WTC11 (cell line): ENCODE data around the gene PLA2G5. TPM values are rescaled to one million over a fixed set of nuclear protein-coding genes. Genes with fewer than 3 reads are reported as not detected.
A peak's percentile ranks its signal among the peaks of the same experiment; 100 is the strongest.

ENCODE experiments used
- ATAC-seq: fragments of 200-7000 bp; cut with Tn5 transposase; 2 replicates; pipeline ENCODE4 v1.10.0; 2021; ENCODE audit warnings: mild to moderate bottlenecking, moderate library complexity
- CTCF ChIA-PET: fragments of 300-600 bp; sonication (Branson Sonifier 250); formaldehyde crosslinking; loops from one replicate; lab custom pipeline; 2021; ENCODE audit warnings: antibody characterized with exemption; lab: Charles Lee
- POLR2A ChIA-PET: fragments of 350-600 bp; sonication (Branson Sonifier 250); formaldehyde crosslinking; loops from one replicate; lab custom pipeline; 2021; ENCODE audit warnings: antibody characterized with exemption; lab: Charles Lee
- DNase-seq: peaks from one replicate; pipeline ENCODE4 v3.0.0; 2021; ENCODE audit warnings: low spot score
- H3K27ac Mint-ChIP-seq: 2 replicates; pipeline ENCODE4 v1.8.0; 2021; ENCODE audit warnings: mixed read lengths
- H3K27me3 Mint-ChIP-seq: 2 replicates; pipeline ENCODE4 v1.8.0; 2021; ENCODE audit warnings: low read depth, mild to moderate bottlenecking, moderate library complexity, mixed read lengths
- H3K36me3 Mint-ChIP-seq: 2 replicates; pipeline ENCODE4 v1.8.0; 2021; ENCODE audit warnings: mixed read lengths
- H3K4me1 Mint-ChIP-seq: 2 replicates; pipeline ENCODE4 v1.8.0; 2022; ENCODE audit warnings: mixed read lengths
- H3K4me3 Mint-ChIP-seq: 2 replicates; pipeline ENCODE4 v1.8.0; 2021; ENCODE audit warnings: mild to moderate bottlenecking, moderate library complexity, mixed read lengths
- H3K9me3 Mint-ChIP-seq: 2 replicates; pipeline ENCODE4 v1.8.0; 2021; ENCODE audit warnings: mixed read lengths
- CBFB ChIP-seq: sonication (generic); formaldehyde crosslinking; IDR thresholded peaks from 2 replicates; pipeline ENCODE4 v1.8.1; 2022; ENCODE audit warnings: mild to moderate bottlenecking, low read depth, missing genetic modification reagents
- CREB1 ChIP-seq: sonication (generic); formaldehyde crosslinking; IDR thresholded peaks from 2 replicates; pipeline ENCODE4 v1.8.0; 2023; ENCODE audit warnings: mild to moderate bottlenecking, missing genetic modification reagents
- CREM ChIP-seq: sonication (generic); formaldehyde crosslinking; IDR thresholded peaks from 2 replicates; pipeline ENCODE4 v1.8.1; 2022; ENCODE audit warnings: mild to moderate bottlenecking, missing genetic modification reagents, moderate library complexity
- FOXJ3 ChIP-seq: sonication (generic); formaldehyde crosslinking; IDR thresholded peaks from 2 replicates; pipeline ENCODE4 v1.9.0; 2021; ENCODE audit warnings: missing genetic modification reagents, mild to moderate bottlenecking, borderline replicate concordance
- HMGA2 ChIP-seq: fragments of 250-450 bp; sonication (Bioruptor Pico); IDR thresholded peaks from 2 replicates; pipeline ENCODE4 v1.4.0; 2021; ENCODE audit warnings: mild to moderate bottlenecking, moderate library complexity
- JAZF1 ChIP-seq: fragments of 250-450 bp; sonication (Bioruptor Pico); IDR thresholded peaks from 2 replicates; pipeline ENCODE4 v1.9.0; 2021; ENCODE audit warnings: moderate library complexity, mild to moderate bottlenecking, inconsistent platforms
- MYBL2 ChIP-seq: sonication (generic); formaldehyde crosslinking; IDR thresholded peaks from 2 replicates; pipeline ENCODE4 v1.8.1; 2023; ENCODE audit warnings: mild to moderate bottlenecking, moderate library complexity, missing genetic modification reagents
- NFATC4 ChIP-seq: fragments of 250-450 bp; sonication (Bioruptor Pico); IDR thresholded peaks from 2 replicates; pipeline ENCODE4 v1.9.0; 2021; ENCODE audit warnings: mild to moderate bottlenecking
- NFE2L1 ChIP-seq: sonication (generic); formaldehyde crosslinking; IDR thresholded peaks from 2 replicates; pipeline ENCODE4 v1.8.1; 2023; ENCODE audit warnings: missing genetic modification reagents
- NFYB ChIP-seq: sonication (generic); formaldehyde crosslinking; conservative IDR thresholded peaks from 2 replicates; pipeline ENCODE4 v1.8.0; 2022; ENCODE audit warnings: low read depth, missing genetic modification reagents
- PRRX2 ChIP-seq: fragments of 250-450 bp; sonication (Bioruptor Pico); IDR thresholded peaks from 2 replicates; pipeline ENCODE4 v1.8.0; 2021; ENCODE audit warnings: mild to moderate bottlenecking
- RORB ChIP-seq: fragments of 250-450 bp; sonication (Bioruptor Pico); IDR thresholded peaks from 2 replicates; pipeline ENCODE4 v1.9.0; 2021; ENCODE audit warnings: mild to moderate bottlenecking
- SMAD4 ChIP-seq: sonication (generic); formaldehyde crosslinking; IDR thresholded peaks from 2 replicates; pipeline ENCODE4 v1.8.0; 2022; ENCODE audit warnings: mild to moderate bottlenecking, missing genetic modification reagents
- SOX15 ChIP-seq: fragments of 250-450 bp; sonication (Bioruptor Pico); IDR thresholded peaks from 2 replicates; pipeline ENCODE4 v1.9.0; 2021; ENCODE audit warnings: mild to moderate bottlenecking
- TEAD4 ChIP-seq: sonication (generic); formaldehyde crosslinking; IDR thresholded peaks from 2 replicates; pipeline ENCODE4 v1.8.0; 2022; ENCODE audit warnings: mild to moderate bottlenecking, missing genetic modification reagents
- TP53 ChIP-seq: sonication (generic); formaldehyde crosslinking; IDR thresholded peaks from 2 replicates; pipeline ENCODE4 v1.8.1; 2023; ENCODE audit warnings: mild to moderate bottlenecking, missing genetic modification reagents
- ZNF396 ChIP-seq: fragments of 250-450 bp; sonication (Bioruptor Pico); IDR thresholded peaks from 2 replicates; pipeline ENCODE4 v1.8.0; 2021; ENCODE audit warnings: mild to moderate bottlenecking, moderate library complexity, borderline replicate concordance
- ZNF416 ChIP-seq: fragments of 250-450 bp; sonication (Bioruptor Pico); IDR thresholded peaks from 2 replicates; pipeline ENCODE4 v1.9.0; 2021; ENCODE audit warnings: mild to moderate bottlenecking, inconsistent platforms
- ZNF671 ChIP-seq: fragments of 250-450 bp; sonication (Bioruptor Pico); IDR thresholded peaks from 2 replicates; pipeline ENCODE4 v1.8.0; 2021; ENCODE audit warnings: mild to moderate bottlenecking
- total RNA-seq: library from RNA; stranded (reverse); gene quantifications from 3 replicates; pipeline ENCODE4 v1.2.3, GENCODE V29; 2021
- TF ChIP-seq, protein P1 (sequence below): sonication (generic); formaldehyde crosslinking; conservative IDR thresholded peaks from 2 replicates; pipeline ENCODE4 v1.8.1; 2022; ENCODE audit warnings: mild to moderate bottlenecking, missing genetic modification reagents
- TF ChIP-seq, protein P2 (sequence below): sonication (generic); formaldehyde crosslinking; conservative IDR thresholded peaks from 2 replicates; pipeline ENCODE4 v1.8.1; 2023; ENCODE audit warnings: mild to moderate bottlenecking, low read depth, missing genetic modification reagents, moderate library complexity
- TF ChIP-seq, protein P3 (sequence below): sonication (generic); formaldehyde crosslinking; IDR thresholded peaks from 2 replicates; pipeline ENCODE4 v1.8.0; 2022; ENCODE audit warnings: mild to moderate bottlenecking, missing genetic modification reagents
- TF ChIP-seq, protein P4 (sequence below): sonication (generic); formaldehyde crosslinking; IDR thresholded peaks from 2 replicates; pipeline ENCODE4 v1.8.1; 2023; ENCODE audit warnings: mild to moderate bottlenecking, missing genetic modification reagents, borderline replicate concordance
- TF ChIP-seq, protein P5 (sequence below): fragments of 200-600 bp; IDR thresholded peaks from 2 replicates; pipeline ENCODE4 v1.8.0; 2022; ENCODE audit warnings: antibody characterized with exemption

Gene PLA2G5
- total RNA-seq, 1 experiment from 2014 or later: not detected

DNA sequence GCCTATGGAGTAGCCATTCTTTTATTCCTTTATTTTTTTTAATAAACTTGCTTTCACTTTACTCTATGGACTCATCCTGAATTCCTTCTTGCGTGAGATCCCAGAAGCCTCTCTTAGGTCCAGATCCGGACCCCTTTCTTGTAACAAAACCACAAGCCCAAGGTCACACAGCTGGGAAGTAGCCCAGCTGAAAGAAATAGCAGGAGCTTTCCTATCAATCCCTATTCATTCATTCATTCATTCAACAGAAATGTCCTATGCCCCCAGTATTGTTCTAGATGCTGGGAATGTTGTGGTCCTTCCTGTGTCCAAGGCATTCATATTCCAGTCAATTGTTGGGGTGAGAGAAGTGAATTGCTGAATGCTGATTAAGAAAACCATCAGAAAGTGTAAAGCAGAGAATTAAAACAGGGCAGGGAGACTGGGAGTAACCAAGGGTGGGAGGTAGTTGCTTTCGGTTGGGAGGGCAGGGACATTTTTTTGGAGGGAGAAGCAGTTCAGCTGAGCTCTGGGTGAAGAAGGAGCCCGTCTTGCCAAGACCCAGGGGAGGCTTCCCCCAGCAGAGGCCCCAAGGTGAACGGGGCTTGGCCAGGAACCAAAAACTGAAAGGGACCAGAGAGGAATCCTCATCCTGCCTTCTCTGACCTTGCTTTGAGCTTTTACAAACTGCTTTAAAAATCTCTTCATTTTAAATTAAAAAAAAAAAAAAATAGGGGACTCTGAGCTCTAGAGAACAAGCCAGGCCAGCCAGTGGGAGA is 38.6 kb downstream of the PLA2G5 start:
- no peak for ATAC-seq
- peaks cover 24% of the 10 kb centered on the region for H3K4me1 Mint-ChIP-seq
- peak overlapping the region; percentile 33; the same call in 1 of the 2 replicates for H3K27ac Mint-ChIP-seq
- H3K27me3 Mint-ChIP-seq: no peaks in the 10 kb centered on the region; the same call in 1 of the 2 replicates
- H3K36me3 Mint-ChIP-seq: peaks cover 6% of the 10 kb centered on the region
- TF ChIP-seq SOX15 (CRISPR knock-in tag): no peak
- TF ChIP-seq SMAD4 (CRISPR knock-in tag): no peak
- no peak for TF ChIP-seq NFATC4 (CRISPR knock-in tag)
- no peak for TF ChIP-seq CBFB (CRISPR knock-in tag)
- TF ChIP-seq NFE2L1 (CRISPR knock-in tag): no peak
- no peak for TF ChIP-seq PRRX2 (CRISPR knock-in tag)
- TF ChIP-seq, protein P1, sequence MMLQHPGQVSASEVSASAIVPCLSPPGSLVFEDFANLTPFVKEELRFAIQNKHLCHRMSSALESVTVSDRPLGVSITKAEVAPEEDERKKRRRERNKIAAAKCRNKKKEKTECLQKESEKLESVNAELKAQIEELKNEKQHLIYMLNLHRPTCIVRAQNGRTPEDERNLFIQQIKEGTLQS (CRISPR knock-in tag): no peak
- TF ChIP-seq MYBL2: no peak
- no peak for TF ChIP-seq ZNF416 (CRISPR knock-in tag)
- TF ChIP-seq HMGA2: no peak
- TF ChIP-seq, protein P2, sequence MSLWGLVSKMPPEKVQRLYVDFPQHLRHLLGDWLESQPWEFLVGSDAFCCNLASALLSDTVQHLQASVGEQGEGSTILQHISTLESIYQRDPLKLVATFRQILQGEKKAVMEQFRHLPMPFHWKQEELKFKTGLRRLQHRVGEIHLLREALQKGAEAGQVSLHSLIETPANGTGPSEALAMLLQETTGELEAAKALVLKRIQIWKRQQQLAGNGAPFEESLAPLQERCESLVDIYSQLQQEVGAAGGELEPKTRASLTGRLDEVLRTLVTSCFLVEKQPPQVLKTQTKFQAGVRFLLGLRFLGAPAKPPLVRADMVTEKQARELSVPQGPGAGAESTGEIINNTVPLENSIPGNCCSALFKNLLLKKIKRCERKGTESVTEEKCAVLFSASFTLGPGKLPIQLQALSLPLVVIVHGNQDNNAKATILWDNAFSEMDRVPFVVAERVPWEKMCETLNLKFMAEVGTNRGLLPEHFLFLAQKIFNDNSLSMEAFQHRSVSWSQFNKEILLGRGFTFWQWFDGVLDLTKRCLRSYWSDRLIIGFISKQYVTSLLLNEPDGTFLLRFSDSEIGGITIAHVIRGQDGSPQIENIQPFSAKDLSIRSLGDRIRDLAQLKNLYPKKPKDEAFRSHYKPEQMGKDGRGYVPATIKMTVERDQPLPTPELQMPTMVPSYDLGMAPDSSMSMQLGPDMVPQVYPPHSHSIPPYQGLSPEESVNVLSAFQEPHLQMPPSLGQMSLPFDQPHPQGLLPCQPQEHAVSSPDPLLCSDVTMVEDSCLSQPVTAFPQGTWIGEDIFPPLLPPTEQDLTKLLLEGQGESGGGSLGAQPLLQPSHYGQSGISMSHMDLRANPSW: no peak
- no peak for TF ChIP-seq NFYB (CRISPR knock-in tag)
- TF ChIP-seq RORB (CRISPR knock-in tag): no peak
- no peak for TF ChIP-seq TP53 (CRISPR knock-in tag)
- TF ChIP-seq, all 79 proteins: peak for 0
- ChIA-PET POLR2A (interaction anchor here (0.6 kb wide), 1 partner anchor 123 kb away, joined by 3 read pairs; no protein-coding TSS in a partner anchor), CTCF (interaction anchor here (1.2 kb wide), 2 partner anchors 45 to 134 kb away, joined by 3 to 4 read pairs; no protein-coding TSS in a partner anchor)
- DNase-seq: no peak
- Mint-ChIP-seq H3K9me3 (peaks cover 22% of the 10 kb centered on the region), H3K4me3 (no peak overlapping the region)

DNA sequence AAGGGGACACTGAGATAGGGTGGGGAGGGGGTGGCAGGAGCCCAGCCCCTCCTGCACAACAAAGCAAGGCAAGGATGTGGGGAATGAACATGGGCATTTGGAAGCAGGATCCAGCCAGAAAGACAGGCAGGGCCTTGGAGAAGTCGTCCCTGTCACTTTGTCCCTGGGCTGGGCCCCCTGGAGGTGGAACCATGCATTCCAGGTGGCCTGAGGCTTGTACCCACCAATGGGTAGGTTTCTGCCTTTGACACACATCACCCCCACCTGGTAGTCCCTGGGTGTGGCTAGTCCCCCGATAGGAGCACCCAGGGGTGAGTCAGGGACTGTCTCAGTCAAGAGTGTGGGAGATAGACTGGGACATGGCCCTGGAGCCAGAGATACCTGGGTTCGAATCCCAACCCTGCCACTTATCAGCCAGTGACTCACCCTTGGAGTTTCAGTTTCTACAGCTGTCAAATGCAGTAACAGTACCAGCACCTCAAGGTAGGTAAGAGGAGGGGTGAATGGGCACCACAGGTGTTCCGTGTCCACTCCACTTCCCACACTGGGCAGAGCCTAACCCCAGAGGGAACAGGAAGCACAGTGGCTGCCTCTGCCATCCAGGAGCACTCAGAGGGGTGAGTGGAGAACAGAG is 39.3 kb downstream of the PLA2G5 start:
- no peak overlapping the region for H3K4me3 Mint-ChIP-seq
- POLR2A ChIA-PET: no interaction called here
- no peak for ATAC-seq
- CTCF ChIA-PET: interaction anchor here (1.2 to 2.0 kb wide), 3 partner anchors 43 to 135 kb away, joined by 3 to 7 read pairs (median 4); no protein-coding TSS in a partner anchor
- peaks cover 29% of the 10 kb centered on the region for H3K4me1 Mint-ChIP-seq
- H3K27ac Mint-ChIP-seq: no peak overlapping the region
- H3K36me3 Mint-ChIP-seq: peaks cover 6% of the 10 kb centered on the region
- no peak for DNase-seq
- H3K9me3 Mint-ChIP-seq: peaks cover 18% of the 10 kb centered on the region
- no peaks in the 10 kb centered on the region; the same call in 1 of the 2 replicates for H3K27me3 Mint-ChIP-seq
- TF ChIP-seq, protein P3, sequence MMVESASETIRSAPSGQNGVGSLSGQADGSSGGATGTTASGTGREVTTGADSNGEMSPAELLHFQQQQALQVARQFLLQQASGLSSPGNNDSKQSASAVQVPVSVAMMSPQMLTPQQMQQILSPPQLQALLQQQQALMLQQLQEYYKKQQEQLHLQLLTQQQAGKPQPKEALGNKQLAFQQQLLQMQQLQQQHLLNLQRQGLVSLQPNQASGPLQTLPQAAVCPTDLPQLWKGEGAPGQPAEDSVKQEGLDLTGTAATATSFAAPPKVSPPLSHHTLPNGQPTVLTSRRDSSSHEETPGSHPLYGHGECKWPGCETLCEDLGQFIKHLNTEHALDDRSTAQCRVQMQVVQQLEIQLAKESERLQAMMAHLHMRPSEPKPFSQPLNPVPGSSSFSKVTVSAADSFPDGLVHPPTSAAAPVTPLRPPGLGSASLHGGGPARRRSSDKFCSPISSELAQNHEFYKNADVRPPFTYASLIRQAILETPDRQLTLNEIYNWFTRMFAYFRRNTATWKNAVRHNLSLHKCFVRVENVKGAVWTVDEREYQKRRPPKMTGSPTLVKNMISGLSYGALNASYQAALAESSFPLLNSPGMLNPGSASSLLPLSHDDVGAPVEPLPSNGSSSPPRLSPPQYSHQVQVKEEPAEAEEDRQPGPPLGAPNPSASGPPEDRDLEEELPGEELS: no peak
- no peak for TF ChIP-seq ZNF671 (CRISPR knock-in tag)
- TF ChIP-seq JAZF1 (CRISPR knock-in tag): no peak
- no peak for TF ChIP-seq ZNF396 (CRISPR knock-in tag)
- no peak for TF ChIP-seq CREM
- TF ChIP-seq NFE2L1 (CRISPR knock-in tag): no peak
- TF ChIP-seq FOXJ3 (CRISPR knock-in tag): no peak
- TF ChIP-seq CREB1: no peak
- TF ChIP-seq, protein P4, sequence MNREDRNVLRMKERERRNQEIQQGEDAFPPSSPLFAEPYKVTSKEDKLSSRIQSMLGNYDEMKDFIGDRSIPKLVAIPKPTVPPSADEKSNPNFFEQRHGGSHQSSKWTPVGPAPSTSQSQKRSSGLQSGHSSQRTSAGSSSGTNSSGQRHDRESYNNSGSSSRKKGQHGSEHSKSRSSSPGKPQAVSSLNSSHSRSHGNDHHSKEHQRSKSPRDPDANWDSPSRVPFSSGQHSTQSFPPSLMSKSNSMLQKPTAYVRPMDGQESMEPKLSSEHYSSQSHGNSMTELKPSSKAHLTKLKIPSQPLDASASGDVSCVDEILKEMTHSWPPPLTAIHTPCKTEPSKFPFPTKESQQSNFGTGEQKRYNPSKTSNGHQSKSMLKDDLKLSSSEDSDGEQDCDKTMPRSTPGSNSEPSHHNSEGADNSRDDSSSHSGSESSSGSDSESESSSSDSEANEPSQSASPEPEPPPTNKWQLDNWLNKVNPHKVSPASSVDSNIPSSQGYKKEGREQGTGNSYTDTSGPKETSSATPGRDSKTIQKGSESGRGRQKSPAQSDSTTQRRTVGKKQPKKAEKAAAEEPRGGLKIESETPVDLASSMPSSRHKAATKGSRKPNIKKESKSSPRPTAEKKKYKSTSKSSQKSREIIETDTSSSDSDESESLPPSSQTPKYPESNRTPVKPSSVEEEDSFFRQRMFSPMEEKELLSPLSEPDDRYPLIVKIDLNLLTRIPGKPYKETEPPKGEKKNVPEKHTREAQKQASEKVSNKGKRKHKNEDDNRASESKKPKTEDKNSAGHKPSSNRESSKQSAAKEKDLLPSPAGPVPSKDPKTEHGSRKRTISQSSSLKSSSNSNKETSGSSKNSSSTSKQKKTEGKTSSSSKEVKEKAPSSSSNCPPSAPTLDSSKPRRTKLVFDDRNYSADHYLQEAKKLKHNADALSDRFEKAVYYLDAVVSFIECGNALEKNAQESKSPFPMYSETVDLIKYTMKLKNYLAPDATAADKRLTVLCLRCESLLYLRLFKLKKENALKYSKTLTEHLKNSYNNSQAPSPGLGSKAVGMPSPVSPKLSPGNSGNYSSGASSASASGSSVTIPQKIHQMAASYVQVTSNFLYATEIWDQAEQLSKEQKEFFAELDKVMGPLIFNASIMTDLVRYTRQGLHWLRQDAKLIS (CRISPR knock-in tag): no peak
- TF ChIP-seq TEAD4 (CRISPR knock-in tag): no peak
- TF ChIP-seq, protein P5, sequence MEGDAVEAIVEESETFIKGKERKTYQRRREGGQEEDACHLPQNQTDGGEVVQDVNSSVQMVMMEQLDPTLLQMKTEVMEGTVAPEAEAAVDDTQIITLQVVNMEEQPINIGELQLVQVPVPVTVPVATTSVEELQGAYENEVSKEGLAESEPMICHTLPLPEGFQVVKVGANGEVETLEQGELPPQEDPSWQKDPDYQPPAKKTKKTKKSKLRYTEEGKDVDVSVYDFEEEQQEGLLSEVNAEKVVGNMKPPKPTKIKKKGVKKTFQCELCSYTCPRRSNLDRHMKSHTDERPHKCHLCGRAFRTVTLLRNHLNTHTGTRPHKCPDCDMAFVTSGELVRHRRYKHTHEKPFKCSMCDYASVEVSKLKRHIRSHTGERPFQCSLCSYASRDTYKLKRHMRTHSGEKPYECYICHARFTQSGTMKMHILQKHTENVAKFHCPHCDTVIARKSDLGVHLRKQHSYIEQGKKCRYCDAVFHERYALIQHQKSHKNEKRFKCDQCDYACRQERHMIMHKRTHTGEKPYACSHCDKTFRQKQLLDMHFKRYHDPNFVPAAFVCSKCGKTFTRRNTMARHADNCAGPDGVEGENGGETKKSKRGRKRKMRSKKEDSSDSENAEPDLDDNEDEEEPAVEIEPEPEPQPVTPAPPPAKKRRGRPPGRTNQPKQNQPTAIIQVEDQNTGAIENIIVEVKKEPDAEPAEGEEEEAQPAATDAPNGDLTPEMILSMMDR: no peak
- no peak for TF ChIP-seq TP53 (CRISPR knock-in tag)
